ENCODE data around the gene NCF4. TPM values are rescaled to one million over a fixed set of nuclear protein-coding genes. Genes with fewer than 3 reads are reported as not detected.

Gene NCF4
- total and polyA plus RNA-seq, 2 donors from 2014 or later, result 4.7 to 19.4 TPM

DNA sequence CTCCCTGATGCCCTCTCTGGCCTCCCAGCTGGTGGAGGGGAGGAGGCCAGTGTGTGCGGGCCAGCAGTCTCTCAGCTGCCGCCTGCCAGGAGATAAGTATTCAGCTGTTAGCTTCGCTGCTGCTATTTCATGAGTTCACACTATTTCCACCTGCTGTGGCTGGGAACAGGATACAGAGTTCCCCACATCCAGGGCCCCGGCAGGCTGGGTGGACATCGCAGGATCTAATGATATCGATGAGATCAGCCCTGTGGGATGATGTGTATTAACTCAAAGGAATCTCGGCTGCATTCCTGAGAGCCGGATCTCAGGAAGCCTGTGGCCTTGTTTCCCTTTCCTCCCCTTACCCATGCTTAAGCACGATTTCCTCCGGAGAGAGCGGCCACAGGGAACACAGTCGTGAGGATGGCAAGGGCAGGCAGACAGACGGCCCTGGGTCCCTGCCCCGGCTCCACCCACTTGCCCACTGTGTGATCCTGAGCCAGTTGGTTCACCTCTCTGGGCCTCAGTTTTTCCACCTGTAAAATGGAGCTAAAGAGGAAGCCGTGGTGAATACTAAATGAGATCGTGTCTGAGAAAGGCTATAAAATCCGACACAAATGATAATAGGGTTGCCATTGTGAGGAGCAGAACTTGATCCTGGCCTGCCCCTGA is 37.5 kb upstream of the NCF4 start:
- FAIRE-seq, result no peak
- TF ChIP-seq, protein P1, sequence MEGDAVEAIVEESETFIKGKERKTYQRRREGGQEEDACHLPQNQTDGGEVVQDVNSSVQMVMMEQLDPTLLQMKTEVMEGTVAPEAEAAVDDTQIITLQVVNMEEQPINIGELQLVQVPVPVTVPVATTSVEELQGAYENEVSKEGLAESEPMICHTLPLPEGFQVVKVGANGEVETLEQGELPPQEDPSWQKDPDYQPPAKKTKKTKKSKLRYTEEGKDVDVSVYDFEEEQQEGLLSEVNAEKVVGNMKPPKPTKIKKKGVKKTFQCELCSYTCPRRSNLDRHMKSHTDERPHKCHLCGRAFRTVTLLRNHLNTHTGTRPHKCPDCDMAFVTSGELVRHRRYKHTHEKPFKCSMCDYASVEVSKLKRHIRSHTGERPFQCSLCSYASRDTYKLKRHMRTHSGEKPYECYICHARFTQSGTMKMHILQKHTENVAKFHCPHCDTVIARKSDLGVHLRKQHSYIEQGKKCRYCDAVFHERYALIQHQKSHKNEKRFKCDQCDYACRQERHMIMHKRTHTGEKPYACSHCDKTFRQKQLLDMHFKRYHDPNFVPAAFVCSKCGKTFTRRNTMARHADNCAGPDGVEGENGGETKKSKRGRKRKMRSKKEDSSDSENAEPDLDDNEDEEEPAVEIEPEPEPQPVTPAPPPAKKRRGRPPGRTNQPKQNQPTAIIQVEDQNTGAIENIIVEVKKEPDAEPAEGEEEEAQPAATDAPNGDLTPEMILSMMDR (IDR thresholded peaks at IDR 0.05; ENCODE audit: borderline replicate concordance, extremely low read depth, insufficient read depth), result no peak
- no peaks in the 10 kb centered on the region for H3K4me1 ChIP-seq (ENCODE audit: control insufficient read depth in 2 of 3, insufficient read depth in 2 of 3, low read depth in 1 of 3, low read length in 3 of 3)
- intact Hi-C loops (cut with DNase I), result no loop called here
- peak in 1 of 5 donors; percentile 33 for DNase-seq
- no peak overlapping the region for H3K27ac ChIP-seq (ENCODE audit: low read depth in 2 of 2, low read length in 2 of 2)
- H3K36me3 ChIP-seq (ENCODE audit: control insufficient read depth in 2 of 3, insufficient read depth in 3 of 3, low read length in 3 of 3), result no peaks in the 10 kb centered on the region
- no peaks in the 10 kb centered on the region for H3K9me3 ChIP-seq (ENCODE audit: control insufficient read depth in 2 of 3, insufficient read depth in 1 of 3, low read length in 3 of 3)
- H3K27me3 ChIP-seq (ENCODE audit: control insufficient read depth, insufficient read depth, low read length), result peaks cover 2% of the 10 kb centered on the region
- H3K9ac ChIP-seq (ENCODE audit: low read length in 3 of 3), result no peak overlapping the region
- no peak overlapping the region for H3K4me3 ChIP-seq (ENCODE audit: low read length in 3 of 3)

DNA sequence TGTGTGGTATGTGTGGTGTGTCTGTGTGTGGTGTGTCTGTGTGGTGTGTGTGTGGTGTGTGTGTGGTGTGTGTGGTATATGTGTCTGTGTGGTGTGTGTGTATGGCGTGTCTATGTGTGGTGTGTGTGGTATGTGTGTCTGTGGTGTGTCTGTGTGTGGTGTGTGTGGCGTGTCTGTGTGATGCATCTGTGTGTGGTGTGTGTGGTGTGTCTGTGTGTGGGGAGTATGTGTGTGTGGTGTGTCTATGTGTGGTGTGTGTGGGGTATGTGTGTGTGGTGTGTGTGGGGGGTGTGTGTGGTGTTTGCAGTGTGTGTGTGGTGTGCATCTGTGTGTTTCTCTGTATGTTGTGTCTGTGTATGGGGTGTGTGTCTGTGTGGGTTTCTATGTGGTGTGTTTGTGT is 36.2 kb upstream of the NCF4 start:
- H3K4me3 ChIP-seq (ENCODE audit: low read length in 3 of 3), result no peak overlapping the region
- peaks cover under 1% of the 10 kb centered on the region for H3K27me3 ChIP-seq (ENCODE audit: control insufficient read depth, insufficient read depth, low read length)
- TF ChIP-seq, protein P1 (IDR thresholded peaks at IDR 0.05; ENCODE audit: borderline replicate concordance, extremely low read depth, insufficient read depth), result no peak
- no peak for DNase-seq
- H3K36me3 ChIP-seq (ENCODE audit: control insufficient read depth in 2 of 3, insufficient read depth in 3 of 3, low read length in 3 of 3), result no peaks in the 10 kb centered on the region
- FAIRE-seq, result no peak
- no peaks in the 10 kb centered on the region for H3K4me1 ChIP-seq (ENCODE audit: control insufficient read depth in 2 of 3, insufficient read depth in 2 of 3, low read depth in 1 of 3, low read length in 3 of 3)
- no peak overlapping the region for H3K27ac ChIP-seq (ENCODE audit: low read depth in 2 of 2, low read length in 2 of 2)
- intact Hi-C loops (cut with DNase I), result no loop called here
- H3K9ac ChIP-seq (ENCODE audit: low read length in 3 of 3), result no peak overlapping the region
- no peaks in the 10 kb centered on the region for H3K9me3 ChIP-seq (ENCODE audit: control insufficient read depth in 2 of 3, insufficient read depth in 1 of 3, low read length in 3 of 3)

DNA sequence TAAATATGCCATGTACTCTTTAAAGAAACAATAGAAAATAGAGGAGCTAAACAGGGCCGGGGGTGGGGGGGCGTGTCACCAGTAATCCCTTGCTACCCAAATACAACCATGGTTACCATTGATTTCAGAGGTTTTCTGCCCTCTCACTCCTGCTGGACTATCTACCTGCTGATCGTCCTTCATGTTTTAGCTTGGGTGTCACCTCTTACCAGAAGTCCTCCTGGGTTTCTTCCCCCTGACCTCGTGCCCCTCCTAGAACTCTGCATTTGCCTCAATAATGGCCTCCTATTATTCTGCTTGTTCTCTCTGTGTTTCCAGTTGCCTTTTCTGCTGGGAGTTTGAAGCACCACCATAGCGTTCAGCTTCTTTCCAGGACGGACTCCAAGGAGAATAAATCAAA is 34.5 kb upstream of the NCF4 start:
- intact Hi-C loops (cut with DNase I), result no loop called here
- no peaks in the 10 kb centered on the region for H3K9me3 ChIP-seq (ENCODE audit: control insufficient read depth in 2 of 3, insufficient read depth in 1 of 3, low read length in 3 of 3)
- H3K9ac ChIP-seq (ENCODE audit: low read length in 3 of 3), result no peak overlapping the region
- FAIRE-seq (no peak), DNase-seq (peak in 1 of 5 donors; percentile 69)
- H3K27ac ChIP-seq (ENCODE audit: low read depth in 2 of 2, low read length in 2 of 2), result no peak overlapping the region
- no peak overlapping the region for H3K4me3 ChIP-seq (ENCODE audit: low read length in 3 of 3)
- H3K27me3 ChIP-seq (ENCODE audit: control insufficient read depth, insufficient read depth, low read length), result no peaks in the 10 kb centered on the region
- H3K36me3 ChIP-seq (ENCODE audit: control insufficient read depth in 2 of 3, insufficient read depth in 3 of 3, low read length in 3 of 3), result no peaks in the 10 kb centered on the region
- TF ChIP-seq, protein P1 (IDR thresholded peaks at IDR 0.05; ENCODE audit: borderline replicate concordance, extremely low read depth, insufficient read depth), result no peak
- H3K4me1 ChIP-seq (ENCODE audit: control insufficient read depth in 2 of 3, insufficient read depth in 2 of 3, low read depth in 1 of 3, low read length in 3 of 3), result no peaks in the 10 kb centered on the region

DNA sequence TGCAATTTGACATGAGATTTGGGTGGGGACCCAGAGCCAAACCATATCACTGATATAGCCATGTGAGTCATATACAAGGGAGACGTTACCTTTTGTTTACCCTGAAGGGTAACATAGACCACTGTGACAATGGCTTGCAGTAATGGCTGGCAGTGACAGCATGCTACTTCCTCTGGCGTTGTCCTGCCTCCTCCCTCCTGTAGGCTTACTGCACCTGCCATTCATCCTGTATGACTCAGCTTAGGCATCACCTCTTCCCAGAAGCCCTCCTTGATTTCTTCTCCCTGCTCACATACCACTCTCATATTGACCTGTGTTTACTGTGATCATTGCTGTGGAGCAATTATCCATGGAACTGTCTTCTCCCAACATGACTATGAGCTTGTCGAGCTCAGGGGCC is 32.0 kb upstream of the NCF4 start:
- Histone ChIP-seq H3K9me3 (ENCODE audit: control insufficient read depth in 2 of 3, insufficient read depth in 1 of 3, low read length in 3 of 3) (no peaks in the 10 kb centered on the region), H3K27me3 (ENCODE audit: control insufficient read depth, insufficient read depth, low read length) (no peaks in the 10 kb centered on the region), H3K9ac (ENCODE audit: low read length in 3 of 3) (no peak overlapping the region), H3K4me1 (ENCODE audit: control insufficient read depth in 2 of 3, insufficient read depth in 2 of 3, low read depth in 1 of 3, low read length in 3 of 3) (no peaks in the 10 kb centered on the region), H3K4me3 (ENCODE audit: low read length in 3 of 3) (no peak overlapping the region), H3K27ac (ENCODE audit: low read depth in 2 of 2, low read length in 2 of 2) (no peak overlapping the region), H3K36me3 (ENCODE audit: control insufficient read depth in 2 of 3, insufficient read depth in 3 of 3, low read length in 3 of 3) (no peaks in the 10 kb centered on the region)
- TF ChIP-seq, protein P1 (IDR thresholded peaks at IDR 0.05; ENCODE audit: borderline replicate concordance, extremely low read depth, insufficient read depth), result no peak
- FAIRE-seq, result no peak
- no peak for DNase-seq
- intact Hi-C loops (cut with DNase I), result no loop called here

Measured in kidney (tissue), 14 donors.